Measurements from ENCODE around the gene ANGEL2.

DNA sequence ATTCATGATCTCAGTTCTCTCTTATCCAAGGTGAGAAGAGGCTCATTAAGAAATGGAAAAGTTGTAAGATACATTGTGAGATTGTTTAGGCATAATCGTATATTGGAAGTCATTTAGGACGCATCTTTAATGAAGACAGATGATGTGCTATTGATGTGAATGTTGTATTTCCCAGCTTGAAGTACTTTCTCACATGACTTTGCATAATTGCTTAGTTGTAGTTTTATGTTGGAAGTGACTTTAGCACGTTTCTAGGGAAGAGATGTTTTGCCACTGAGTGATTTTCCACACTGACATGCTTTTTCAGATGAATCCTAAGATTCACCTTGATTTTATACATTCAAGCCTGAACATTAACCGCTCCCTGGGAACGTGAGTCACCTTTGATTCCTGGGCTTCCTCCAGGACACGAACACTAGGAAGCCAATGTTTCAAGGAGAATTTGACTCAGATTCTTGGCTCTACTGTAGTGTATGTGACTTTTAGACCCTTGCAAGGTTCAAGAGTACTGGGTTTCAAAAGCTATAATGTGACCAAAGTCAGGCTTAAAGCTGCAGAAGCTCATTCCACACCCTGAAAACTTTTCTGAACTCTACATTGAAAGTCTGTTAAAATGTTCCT, 27.9 kb downstream of the ANGEL2 start:
- TF ChIP-seq, protein P1, sequence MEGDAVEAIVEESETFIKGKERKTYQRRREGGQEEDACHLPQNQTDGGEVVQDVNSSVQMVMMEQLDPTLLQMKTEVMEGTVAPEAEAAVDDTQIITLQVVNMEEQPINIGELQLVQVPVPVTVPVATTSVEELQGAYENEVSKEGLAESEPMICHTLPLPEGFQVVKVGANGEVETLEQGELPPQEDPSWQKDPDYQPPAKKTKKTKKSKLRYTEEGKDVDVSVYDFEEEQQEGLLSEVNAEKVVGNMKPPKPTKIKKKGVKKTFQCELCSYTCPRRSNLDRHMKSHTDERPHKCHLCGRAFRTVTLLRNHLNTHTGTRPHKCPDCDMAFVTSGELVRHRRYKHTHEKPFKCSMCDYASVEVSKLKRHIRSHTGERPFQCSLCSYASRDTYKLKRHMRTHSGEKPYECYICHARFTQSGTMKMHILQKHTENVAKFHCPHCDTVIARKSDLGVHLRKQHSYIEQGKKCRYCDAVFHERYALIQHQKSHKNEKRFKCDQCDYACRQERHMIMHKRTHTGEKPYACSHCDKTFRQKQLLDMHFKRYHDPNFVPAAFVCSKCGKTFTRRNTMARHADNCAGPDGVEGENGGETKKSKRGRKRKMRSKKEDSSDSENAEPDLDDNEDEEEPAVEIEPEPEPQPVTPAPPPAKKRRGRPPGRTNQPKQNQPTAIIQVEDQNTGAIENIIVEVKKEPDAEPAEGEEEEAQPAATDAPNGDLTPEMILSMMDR (conservative IDR thresholded peaks at IDR 0.05): no peak
- no peak for TF ChIP-seq ZFX (IDR thresholded peaks at IDR 0.05)

All from C4-2B (cell line).